Renal cortical epithelial cell (primary cell): Measurements from ENCODE around the gene ZNF609. TPM values are rescaled to one million over a fixed set of nuclear protein-coding genes. Genes with fewer than 3 reads are reported as not detected.

Source experiments
- DNase-seq: peaks from one replicate; pipeline ENCODE4 v3.0.0-alpha.2; 2011; ENCODE audit warnings: low read depth
- total RNA-seq: library from RNA; depleted of rRNA; stranded (reverse); fragments of >200 nt; gene quantifications from 2 replicates; pipeline ENCODE4 v1.2.3, GENCODE V29; 2014

Gene ZNF609
- total RNA-seq, 1 donor from 2014 or later = 35.6 TPM

DNA sequence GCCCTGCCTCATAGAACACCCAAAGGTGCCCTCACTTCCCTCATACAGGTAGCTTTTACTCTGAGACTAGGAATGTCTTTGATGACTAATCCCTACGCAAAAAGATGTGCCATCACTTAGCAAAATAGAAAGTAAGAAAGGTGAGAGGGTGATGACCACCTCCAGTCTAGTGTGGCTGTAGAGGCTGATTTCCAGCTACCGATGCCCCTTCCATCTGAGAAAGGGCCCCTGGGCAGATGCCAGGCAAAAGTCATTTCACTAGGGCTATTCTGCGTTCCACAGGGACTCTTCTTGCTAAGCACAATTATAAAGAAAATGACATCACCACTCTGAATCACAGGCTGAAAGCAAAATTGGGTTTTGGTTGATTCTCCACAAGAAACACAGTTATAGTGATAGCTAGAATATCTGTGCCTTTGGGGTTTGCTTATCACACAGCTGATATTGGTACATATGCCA, 237.6 kb downstream of the ZNF609 start:
- DNase-seq = peak; percentile 16

- DNase-seq = no peak
Measured at GRCh38 chr15:64698823-64699222, 238.4 kb downstream of the ZNF609 start.

DNA sequence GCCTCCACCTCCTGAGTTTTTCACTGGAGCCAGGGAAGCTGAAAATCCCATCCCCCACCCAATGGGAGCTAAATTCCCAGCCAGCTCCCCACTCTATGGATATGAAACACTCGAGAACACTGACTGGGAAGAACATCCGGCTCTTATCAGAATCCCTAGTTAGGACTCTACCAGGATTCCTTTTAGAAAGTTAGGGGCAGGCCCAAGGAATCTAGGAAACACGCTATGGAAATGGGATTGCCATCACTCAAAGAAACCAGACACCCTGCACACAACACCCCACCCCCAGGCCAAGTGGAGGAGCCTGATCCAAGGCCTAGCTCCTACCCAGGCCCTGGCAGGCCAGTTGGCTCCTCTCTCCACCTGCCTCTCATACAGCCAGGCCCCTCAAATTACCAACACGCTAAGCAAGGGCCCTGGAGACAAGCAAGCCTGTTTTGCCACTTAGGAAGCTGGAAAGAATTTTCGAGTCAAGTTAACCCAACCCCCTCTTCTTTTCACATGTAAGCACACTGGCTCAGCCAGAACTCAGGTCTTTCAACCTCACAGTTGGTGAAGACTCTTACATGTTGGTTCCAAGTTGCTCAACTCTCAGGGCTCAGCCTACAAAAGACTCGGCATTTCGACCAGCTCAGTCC, 239.5 kb downstream of the ZNF609 start:
- DNase-seq = peak; percentile 30

- DNase-seq = no peak
Measured at GRCh38 chr15:64701051-64701450, 240.7 kb downstream of the ZNF609 start.

DNA sequence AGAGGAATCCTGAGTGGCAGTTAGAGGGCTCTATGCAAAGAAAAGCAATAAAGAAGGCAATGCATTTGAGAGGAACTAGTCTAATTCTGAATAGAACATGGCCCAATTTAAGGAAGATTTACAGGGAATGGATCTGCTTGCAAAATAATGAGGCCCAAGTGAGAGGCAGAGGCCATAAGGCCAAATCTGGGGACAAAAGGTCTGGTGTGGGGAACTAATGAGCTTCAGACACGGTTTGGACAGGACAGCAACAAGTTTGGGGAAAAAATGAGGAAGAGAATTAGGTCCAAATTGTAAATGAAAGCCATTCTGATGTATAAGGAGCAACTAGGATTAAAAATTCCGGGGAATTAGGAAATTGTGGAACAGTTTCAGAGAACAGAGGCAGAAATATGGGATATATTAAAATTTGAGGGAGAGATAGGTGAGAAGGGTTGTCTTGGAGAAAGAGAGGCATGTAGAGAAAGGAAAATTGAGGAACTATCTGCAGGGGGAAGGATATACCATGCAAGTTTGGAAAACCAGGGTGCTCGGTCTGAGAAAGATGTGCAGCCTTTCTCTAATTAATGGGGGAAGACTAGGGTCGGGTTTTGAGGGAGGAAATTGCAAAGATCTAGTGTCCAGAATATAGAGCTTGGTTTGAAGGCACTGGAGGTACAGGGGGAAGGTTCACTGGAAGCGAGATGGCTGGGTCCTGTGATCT, 241.3 kb downstream of the ZNF609 start:
- no peak for DNase-seq

DNA sequence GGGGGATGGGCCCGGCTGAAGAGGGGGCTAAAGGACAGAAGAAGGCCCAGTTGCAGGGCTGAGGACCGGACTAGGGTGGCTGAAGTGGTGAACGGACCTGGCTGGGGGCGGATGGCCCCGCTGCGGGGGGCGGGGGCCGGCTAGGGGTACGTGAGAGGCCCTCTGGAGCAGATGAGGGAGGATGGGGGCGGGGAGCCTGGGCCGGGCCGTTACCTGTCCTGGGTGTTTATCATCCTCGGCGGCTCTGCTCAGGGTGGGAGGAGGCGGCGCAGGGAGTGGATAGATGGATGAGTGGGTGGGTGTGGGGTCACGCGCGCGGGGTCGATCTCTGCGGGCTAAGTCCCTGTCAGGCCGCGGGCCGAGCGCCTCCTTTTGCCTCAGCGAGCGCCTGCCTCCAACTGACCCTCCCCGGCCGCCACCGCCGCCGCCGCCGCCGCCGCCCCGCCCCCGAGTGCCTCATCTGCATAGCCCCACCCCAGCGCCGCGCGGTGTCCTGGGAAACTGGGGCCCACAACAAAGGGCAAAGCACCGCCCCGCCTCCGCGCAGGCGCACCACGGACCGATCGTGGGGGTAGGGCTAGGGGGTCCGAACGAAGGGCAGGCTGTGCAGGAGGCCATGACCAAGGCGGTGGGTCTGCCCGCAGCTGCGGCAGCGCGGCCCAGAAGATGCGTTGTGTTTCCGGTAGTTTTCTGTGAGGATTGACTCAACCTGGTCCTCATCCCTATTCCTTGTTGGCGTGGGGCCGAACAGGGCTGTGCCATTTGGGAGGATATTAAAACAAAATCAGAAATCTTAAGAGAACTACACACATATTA, 242.6 kb downstream of the ZNF609 start:
- peak; percentile 60 for DNase-seq

- DNase-seq = peak; percentile 11
Measured at GRCh38 chr15:64703632-64703959, 243.2 kb downstream of the ZNF609 start.

DNA sequence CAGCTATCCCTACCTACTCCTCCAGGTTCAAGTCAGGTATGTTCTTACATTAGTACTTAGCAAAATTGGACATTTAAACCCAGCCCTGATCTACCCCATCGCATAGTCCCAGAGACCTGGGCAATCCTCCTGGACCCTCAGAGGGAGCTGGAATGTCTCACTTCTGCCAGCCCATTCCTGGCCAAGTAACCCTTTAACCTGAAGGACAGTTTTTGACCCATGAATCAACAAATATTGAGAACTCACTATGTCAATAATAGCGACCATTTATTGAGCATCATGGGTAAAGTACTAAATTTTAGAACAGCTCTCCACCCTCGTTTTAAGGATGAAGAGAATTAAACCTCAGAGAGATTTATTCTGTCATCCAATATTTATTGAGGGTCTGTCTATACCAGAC, 244.6 kb downstream of the ZNF609 start:
- DNase-seq = no peak

DNA sequence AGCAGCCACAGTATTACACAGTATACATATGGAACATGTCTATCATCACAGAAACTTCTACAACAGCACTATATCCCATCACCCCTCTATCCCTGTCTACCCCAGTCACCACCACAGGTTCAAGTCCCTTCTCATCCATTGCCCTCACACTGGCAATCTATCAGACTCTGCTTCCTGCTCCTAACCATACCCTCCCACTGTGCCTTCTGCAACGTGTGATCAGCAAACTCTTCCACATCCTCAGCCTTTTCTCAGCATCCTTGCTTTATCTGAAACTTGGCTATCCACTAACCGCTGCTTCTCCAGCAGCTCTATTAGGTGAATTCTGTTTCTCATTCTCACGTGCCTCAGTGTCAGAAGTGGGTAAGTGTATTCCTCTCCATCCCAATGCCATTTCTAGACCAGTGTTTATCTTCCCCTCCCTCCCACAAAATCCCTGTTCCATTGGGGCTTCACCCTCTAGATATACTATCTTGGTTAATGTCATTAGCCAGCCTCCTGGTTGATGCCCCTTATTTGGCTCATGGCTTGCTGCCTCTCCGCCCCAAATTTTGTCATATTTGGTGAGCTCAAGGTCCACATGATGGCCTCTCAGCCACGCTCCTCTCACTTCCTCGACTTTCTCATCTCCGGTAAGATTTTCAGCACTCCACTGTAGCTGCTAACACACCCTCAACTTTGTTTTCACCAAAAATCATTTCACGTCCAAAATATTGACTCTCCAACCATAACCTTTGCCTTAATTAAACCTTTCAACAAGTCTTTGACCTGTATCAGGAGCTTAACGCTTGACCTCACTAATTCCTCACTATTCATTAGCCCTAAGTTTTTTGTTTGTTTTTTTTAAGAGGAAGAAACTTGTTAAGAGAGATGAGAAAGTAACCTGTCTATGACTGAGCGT, 245.9 kb downstream of the ZNF609 start:
- DNase-seq = no peak

DNA sequence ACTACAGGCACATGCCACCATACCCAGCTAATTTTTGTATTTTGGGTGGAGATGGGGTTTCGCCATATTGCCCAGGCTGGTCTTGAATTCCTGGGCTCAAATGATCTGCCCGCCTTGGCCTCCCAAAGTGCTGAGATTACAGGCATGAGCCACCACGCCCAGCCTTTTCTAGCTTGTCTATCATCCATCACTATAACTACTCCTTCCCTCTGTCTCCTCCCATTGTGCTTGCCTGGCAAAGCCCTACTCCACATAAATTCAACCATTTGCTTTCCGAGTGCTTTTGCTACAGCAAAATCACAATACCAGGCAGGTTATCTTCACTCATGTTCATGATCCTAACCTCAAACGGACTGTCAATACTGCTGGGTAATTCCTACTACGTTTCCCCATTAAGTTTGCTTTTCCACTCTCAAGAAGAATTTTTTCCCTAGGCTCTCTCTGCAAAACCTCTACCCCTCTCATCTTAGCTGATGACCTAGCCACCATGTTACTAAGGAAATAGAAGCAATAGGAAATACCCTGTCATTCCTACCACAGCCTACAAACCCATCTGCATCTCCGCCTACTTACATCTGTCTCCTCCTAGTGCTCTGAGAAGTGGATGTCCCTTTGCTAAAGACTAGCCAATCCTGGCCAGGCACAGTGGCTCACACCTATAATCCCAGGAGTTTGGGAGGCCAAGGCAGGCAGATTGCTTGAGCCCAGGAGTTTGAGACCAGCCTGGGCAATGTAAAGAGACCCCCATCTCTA, 250.5 kb downstream of the ZNF609 start:
- no peak for DNase-seq

DNA sequence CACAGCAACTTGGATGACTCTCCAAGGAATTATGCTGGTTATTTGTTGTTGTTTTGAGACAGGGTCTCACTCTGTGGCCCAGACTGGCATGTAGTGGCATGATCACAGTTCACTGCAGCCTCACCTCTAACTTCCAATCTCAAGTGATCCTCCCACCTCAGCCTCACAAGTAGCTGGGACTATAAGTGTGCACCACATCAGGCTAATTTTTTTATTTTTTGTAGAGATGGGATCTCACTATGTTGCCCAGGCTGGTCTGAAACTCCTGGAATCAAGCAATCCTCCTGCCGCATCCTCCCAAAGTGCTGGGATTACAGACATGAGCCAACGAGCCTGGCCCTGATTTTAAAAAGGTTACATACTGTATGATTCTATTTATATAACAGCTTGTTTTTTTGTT, 252.0 kb downstream of the ZNF609 start:
- no peak for DNase-seq

- DNase-seq = no peak
Measured at GRCh38 chr15:64713592-64713991, 253.2 kb downstream of the ZNF609 start.

DNA sequence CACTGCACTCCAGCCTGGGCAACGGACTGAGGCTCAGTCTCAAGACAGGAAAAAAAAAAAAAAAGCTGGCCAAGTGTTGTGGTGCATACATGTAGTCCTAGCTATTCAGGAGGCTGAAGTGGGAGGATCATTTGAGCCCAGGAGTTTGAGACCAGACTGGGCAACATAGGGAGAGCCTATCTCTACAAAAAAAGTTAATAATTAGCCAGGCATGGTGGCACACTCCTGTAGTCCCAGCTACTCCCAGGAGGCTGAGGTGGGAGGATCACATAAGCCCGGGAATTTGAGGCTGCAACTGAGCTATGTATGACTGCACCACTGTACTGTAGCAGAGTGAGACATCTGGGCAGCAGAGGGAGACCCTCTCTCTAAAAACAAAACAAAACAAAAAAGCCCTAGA, 256.1 kb downstream of the ZNF609 start:
- no peak for DNase-seq

DNA sequence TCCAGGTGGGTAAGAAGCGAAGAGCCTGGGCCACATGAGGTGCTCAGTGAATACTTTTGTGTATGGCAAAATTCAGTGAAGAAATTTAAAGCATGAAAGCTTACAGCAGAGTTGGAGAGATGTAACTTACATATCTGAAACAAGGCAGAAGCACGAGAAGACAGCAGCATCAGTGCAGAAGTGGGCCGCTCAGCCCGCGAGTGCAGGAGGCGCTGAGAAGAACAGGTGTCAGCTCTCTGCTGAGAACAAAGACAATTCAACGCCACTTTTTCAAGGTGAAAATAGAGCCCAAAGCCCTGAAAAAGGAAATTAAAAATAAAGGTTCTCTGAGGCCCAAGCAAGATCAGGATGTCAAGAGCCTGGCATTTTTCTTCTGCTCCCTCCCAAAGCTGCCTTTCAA, 256.8 kb downstream of the ZNF609 start:
- DNase-seq = no peak

DNA sequence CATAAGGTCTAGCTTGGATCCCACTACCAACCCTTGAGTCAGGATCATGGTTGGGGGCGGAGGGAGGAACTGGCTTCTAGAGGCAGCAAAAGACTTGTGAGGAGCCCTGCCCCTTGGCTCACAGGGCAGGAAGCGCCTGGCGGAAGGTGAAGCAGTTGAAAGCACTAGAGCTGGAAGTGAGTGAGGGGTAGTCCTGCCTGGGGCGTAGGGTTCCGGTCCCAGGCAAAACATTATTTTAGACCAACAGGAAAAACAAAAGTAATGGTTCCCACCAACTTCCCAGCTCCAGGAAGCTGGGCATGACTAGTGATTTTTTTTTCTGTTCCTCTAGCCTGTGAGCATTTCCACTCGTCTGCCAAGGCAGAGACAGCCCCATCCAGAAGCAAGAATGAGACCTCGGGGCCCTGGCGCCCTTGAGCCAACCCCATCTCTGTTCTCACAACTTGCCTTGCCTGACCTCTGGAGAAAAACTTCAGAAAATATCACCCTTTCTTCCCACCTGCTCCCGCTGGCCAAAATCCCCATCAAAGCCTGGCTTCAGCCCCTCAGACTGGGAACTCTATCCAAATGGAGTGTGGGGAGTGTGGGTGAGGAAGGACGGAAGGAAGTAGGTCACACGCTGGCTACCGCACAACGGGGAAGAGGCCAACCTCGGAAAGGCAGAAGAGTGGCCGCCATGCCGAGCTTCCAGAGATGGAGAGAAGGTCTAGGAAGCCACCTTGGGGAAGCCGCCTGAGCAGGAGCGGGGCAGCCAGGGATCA, 257.5 kb downstream of the ZNF609 start:
- DNase-seq = no peak

DNA sequence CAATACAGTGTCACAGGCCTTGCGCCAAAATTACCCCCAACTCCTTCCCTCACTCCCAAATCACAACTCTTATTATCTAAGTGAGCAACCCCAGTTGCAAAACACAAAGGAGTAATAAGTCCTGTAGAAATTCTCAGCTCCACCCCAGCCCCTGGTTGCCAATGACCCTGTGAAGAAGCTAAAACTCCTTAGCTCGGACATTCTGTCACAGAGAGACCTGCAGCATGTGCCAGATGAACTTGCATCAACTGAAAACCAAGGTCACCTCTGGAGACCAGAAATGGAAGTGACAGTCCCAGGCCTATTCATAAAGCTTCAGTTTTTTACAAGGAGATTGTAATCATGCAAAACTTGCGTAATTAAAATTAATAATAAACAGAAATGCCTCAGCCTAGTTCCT, 259.8 kb downstream of the ZNF609 start:
- DNase-seq = peak; percentile 18

DNA sequence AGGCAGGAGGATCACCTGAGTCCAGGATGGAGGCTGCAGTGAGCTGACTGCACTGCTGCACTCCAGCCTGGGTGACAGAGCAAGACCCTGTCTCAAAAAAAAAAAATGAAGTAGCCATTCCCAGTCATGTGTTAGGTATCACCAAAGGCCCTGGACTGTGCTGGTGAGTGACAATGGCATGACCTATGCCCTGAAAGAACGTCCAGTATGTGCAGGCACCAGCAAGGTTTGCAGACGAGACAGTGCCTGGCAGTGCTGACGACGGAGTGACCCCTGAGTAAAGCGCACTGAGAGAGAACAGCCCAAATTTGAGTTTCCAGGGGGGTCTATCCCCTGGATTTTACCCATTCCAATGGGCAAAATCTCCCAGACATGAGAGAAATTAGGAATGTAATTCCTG, 269.8 kb downstream of the ZNF609 start:
- no peak for DNase-seq

DNA sequence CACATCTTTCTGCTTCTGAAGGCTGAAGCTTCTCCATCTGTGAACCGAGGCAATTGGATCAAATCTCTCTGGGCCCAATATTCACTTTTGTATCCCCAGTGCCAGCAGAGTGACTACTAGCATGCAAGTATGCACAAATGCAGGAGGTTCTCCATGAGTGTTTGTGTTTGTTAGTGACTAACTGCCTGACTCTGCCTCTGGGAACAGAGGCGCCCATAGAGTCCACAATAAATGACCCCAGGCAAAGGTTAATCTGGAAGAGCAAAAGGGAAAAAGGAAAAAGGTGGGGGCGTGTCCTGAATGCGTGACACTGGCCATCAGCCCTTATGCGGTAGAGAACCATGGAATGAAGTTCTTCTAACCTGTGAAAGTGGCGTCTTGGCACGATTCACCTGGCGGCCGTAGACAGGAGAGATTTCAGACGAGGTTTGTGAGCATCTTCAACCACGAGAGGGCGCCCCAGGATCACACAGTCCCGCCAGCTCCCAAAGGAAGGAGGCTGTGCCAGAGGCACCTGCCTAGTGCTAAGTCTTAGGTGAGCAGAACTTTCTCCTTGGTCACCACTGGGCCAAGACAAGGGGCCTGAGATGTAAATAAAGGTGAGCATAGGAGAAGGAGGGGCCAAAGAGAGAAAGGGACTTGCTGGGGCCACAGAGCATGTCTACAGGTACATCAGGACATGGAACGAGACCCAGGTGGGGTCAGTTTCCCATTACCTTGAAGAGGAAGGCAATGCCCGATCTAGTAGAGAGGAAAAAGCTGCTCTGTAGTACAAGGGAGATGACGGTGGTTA, 270.8 kb downstream of the ZNF609 start:
- peak; percentile 62 for DNase-seq

DNA sequence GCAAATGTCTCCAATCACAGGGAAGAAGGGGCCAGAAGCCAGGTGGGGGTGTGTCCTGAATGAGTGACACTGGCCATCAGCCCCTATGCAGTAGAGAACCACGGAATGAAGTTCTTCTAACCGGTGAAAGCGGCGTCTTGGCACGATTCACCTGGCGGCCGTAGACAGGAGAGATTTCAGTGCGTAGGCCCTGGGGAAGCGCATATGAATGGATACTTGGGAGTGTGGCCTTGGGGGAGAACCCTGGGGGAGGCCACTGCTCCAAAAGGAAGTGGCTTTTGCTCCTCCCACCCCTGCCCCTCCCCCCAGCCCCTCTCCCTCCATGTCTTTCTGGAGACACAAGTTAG, 271.4 kb downstream of the ZNF609 start:
- DNase-seq = no peak
